Neural progenitor cell (in vitro differentiated cells): ENCODE data around the gene TEX26. TPM values are rescaled to one million over a fixed set of nuclear protein-coding genes. Genes with fewer than 3 reads are reported as not detected.

Source experiments
- DNase-seq: peaks from one replicate; pipeline ENCODE4 v3.0.0-alpha.2; 2016; ENCODE audit warnings: low spot score
- H2AFZ ChIP-seq: fragments of 200-600 bp; sonication (generic); replicated peaks from 2 replicates; pipeline ENCODE4 v1.6.1; 2016; ENCODE audit warnings: antibody characterized with exemption
- H3F3A ChIP-seq: fragments of 200-600 bp; sonication (generic); 2 replicates; pipeline ENCODE4 v1.6.1; 2016; ENCODE audit warnings: antibody characterized with exemption, low read depth
- H3K27ac ChIP-seq: fragments of 200-600 bp; sonication (generic); 2 replicates; pipeline ENCODE4 v1.5.1; 2016; ENCODE audit warnings: mild to moderate bottlenecking
- H3K27me3 ChIP-seq: fragments of 200-600 bp; sonication (generic); 2 replicates; pipeline ENCODE4 v1.6.1; 2016; ENCODE audit warnings: mild to moderate bottlenecking, moderate library complexity
- H3K36me3 ChIP-seq: fragments of 200-600 bp; sonication (generic); 2 replicates; pipeline ENCODE4 v1.5.1; 2016
- H3K4me1 ChIP-seq: fragments of 200-600 bp; sonication (generic); 2 replicates; pipeline ENCODE4 v1.6.1; 2016; ENCODE audit warnings: mixed run types
- H3K4me2 ChIP-seq: fragments of 200-600 bp; sonication (generic); 2 replicates; pipeline ENCODE4 v1.6.1; 2016
- H3K4me3 ChIP-seq: fragments of 200-600 bp; sonication (generic); 2 replicates; pipeline ENCODE4 v1.5.1; 2016
- H3K79me2 ChIP-seq: fragments of 200-600 bp; sonication (generic); 2 replicates; pipeline ENCODE4 v1.6.1; 2016; ENCODE audit warnings: low read depth
- H3K9ac ChIP-seq: fragments of 200-600 bp; sonication (generic); 2 replicates; pipeline ENCODE4 v1.6.1; 2016
- H3K9me3 ChIP-seq: fragments of 200-600 bp; sonication (generic); 2 replicates; pipeline ENCODE4 v1.5.1; 2016; ENCODE audit warnings: low read depth
- H4K20me1 ChIP-seq: fragments of 200-600 bp; sonication (generic); 2 replicates; pipeline ENCODE4 v1.6.1; 2016; ENCODE audit warnings: low read depth
- H3K27ac Mint-ChIP-seq: 3 replicates; pipeline ENCODE4 v1.8.0; 2021; ENCODE audit warnings: mixed read lengths
- H3K27me3 Mint-ChIP-seq: 2 replicates; pipeline ENCODE4 v1.8.0; 2022; ENCODE audit warnings: low read depth, mild to moderate bottlenecking, inconsistent platforms, moderate library complexity, mixed read lengths; ENCODE audit not compliant: insufficient read depth
- H3K36me3 Mint-ChIP-seq: 3 replicates; pipeline ENCODE4 v1.8.0; 2021; ENCODE audit warnings: mixed read lengths
- H3K4me1 Mint-ChIP-seq: 3 replicates; pipeline ENCODE4 v1.8.0; 2021; ENCODE audit warnings: mixed read lengths
- H3K4me3 Mint-ChIP-seq: 3 replicates; pipeline ENCODE4 v1.8.0; 2021; ENCODE audit warnings: mild to moderate bottlenecking, moderate library complexity, mixed read lengths
- H3K9me3 Mint-ChIP-seq: 3 replicates; pipeline ENCODE4 v1.8.0; 2020; ENCODE audit warnings: mixed read lengths
- EZH2 ChIP-seq: fragments of 200-600 bp; sonication (generic); IDR thresholded peaks from 2 replicates; pipeline ENCODE4 v1.6.1; 2017; ENCODE audit warnings: antibody characterized with exemption, mild to moderate bottlenecking, moderate library complexity
- EZH2phosphoT487 ChIP-seq: fragments of 200-600 bp; sonication (generic); IDR thresholded peaks from 2 replicates; pipeline ENCODE4 v1.6.1; 2017; ENCODE audit warnings: antibody characterized with exemption
- total RNA-seq: library from RNA; depleted of rRNA; stranded (reverse); fragments of >200 nt; gene quantifications from 2 replicates; pipeline ENCODE4 v1.2.3, GENCODE V29; 2015; ENCODE audit warnings: low replicate concordance
- TF ChIP-seq, protein P1 (sequence below): fragments of 200-600 bp; sonication (generic); IDR thresholded peaks from 2 replicates; pipeline ENCODE4 v1.5.1; 2017; ENCODE audit warnings: antibody characterized with exemption, mild to moderate bottlenecking

TEX26 gene
- total RNA-seq, 1 donor from 2014 or later, result not detected

GRCh38 chr13:31022928-31023530 is 90.6 kb downstream of the TEX26 start:
- no peaks in the 10 kb centered on the region for H3K4me1 Mint-ChIP-seq
- Histone ChIP-seq H3F3A (no peaks in the 10 kb centered on the region), H3K4me3 (no peak overlapping the region), H3K36me3 (no peaks in the 10 kb centered on the region), H3K27ac (no peak overlapping the region), H3K27me3 (no peaks in the 10 kb centered on the region), H4K20me1 (no peaks in the 10 kb centered on the region), H3K4me2 (no peak overlapping the region), H3K9ac (no peak overlapping the region), H3K79me2 (no peaks in the 10 kb centered on the region), H3K9me3 (no peaks in the 10 kb centered on the region), H2AFZ (no peak overlapping the region), H3K4me1 (no peaks in the 10 kb centered on the region)
- H3K4me3 Mint-ChIP-seq, result no peak overlapping the region
- DNase-seq, result no peak
- H3K36me3 Mint-ChIP-seq, result no peaks in the 10 kb centered on the region
- no peak overlapping the region for H3K27ac Mint-ChIP-seq
- H3K9me3 Mint-ChIP-seq, result peaks cover 2% of the 10 kb centered on the region
- TF ChIP-seq EZH2 (no peak), EZH2phosphoT487 (no peak)
- TF ChIP-seq, protein P1, sequence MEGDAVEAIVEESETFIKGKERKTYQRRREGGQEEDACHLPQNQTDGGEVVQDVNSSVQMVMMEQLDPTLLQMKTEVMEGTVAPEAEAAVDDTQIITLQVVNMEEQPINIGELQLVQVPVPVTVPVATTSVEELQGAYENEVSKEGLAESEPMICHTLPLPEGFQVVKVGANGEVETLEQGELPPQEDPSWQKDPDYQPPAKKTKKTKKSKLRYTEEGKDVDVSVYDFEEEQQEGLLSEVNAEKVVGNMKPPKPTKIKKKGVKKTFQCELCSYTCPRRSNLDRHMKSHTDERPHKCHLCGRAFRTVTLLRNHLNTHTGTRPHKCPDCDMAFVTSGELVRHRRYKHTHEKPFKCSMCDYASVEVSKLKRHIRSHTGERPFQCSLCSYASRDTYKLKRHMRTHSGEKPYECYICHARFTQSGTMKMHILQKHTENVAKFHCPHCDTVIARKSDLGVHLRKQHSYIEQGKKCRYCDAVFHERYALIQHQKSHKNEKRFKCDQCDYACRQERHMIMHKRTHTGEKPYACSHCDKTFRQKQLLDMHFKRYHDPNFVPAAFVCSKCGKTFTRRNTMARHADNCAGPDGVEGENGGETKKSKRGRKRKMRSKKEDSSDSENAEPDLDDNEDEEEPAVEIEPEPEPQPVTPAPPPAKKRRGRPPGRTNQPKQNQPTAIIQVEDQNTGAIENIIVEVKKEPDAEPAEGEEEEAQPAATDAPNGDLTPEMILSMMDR, result no peak
- peaks cover 4% of the 10 kb centered on the region for H3K27me3 Mint-ChIP-seq

Other genes starting within 250 kb of the TEX26 start
- not detected in 2 replicates for gene ALOX5AP, start 197.1 kb upstream of the TEX26 start, total RNA-seq
- gene MEDAG, start 26.4 kb upstream of the TEX26 start, total RNA-seq, result 0.06 TPM in 1 of 2 replicates, not detected in the other
- gene HSPH1, start 229.2 kb downstream of the TEX26 start, total RNA-seq, result 61.7 and 94.9 TPM in 2 replicates